Measurements from ENCODE around the gene CCDC144A. TPM values are rescaled to one million over a fixed set of nuclear protein-coding genes. Genes with fewer than 3 reads are reported as not detected.
"Not testable (repeated sequence)": the region's sequence is repeated elsewhere in the genome, so short reads cannot be mapped to it uniquely, and the experiment has no call there.

CCDC144A gene, protein sequence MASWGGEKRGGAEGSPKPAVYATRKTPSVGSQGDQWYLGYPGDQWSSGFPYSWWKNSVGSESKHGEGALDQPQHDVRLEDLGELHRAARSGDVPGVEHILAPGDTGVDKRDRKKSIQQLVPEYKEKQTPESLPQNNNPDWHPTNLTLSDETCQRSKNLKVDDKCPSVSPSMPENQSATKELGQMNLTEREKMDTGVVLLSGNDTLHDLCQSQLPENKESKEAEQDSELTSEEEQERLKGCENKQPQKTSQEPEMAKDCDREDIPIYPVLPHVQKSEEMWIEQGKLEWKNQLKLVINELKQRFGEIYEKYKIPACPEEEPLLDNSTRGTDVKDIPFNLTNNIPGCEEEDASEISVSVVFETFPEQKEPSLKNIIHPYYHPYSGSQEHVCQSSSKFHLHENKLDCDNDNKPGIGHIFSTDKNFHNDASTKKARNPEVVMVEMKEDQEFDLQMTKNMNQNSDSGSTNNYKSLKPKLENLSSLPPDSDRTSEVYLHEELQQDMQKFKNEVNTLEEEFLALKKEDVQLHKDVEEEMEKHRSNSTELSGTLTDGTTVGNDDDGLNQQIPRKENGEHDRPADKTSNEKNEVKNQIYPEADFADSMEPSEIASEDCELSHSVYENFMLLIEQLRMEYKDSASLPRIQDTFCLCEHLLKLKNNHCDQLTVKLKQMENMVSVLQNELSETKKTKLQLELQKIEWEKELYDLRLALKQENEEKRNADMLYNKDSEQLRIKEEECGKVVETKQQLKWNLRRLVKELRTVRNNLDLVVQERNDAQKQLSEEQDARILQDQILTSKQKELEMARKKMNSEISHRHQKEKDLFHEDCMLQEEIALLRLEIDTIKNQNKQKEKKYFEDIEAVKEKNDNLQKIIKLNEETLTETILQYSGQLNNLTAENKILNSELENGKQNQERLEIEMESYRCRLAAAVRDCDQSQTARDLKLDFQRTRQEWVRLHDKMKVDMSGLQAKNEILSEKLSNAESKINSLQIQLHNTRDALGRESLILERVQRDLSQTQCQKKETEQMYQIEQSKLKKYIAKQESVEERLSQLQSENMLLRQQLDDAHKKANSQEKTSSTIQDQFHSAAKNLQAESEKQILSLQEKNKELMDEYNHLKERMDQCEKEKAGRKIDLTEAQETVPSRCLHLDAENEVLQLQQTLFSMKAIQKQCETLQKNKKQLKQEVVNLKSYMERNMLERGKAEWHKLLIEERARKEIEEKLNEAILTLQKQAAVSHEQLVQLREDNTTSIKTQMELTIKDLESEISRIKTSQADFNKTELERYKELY (N-terminal part only)
- 10 to 100 TPM in 2 of 4 donors, 1 to 10 TPM in 2; 3.8 to 21.2 (median 7.2) TPM for total RNA-seq
- polyA plus RNA-seq, result 1 to 10 TPM in 1 of 3 donors, not detected in 2; 1.9 TPM

DNA sequence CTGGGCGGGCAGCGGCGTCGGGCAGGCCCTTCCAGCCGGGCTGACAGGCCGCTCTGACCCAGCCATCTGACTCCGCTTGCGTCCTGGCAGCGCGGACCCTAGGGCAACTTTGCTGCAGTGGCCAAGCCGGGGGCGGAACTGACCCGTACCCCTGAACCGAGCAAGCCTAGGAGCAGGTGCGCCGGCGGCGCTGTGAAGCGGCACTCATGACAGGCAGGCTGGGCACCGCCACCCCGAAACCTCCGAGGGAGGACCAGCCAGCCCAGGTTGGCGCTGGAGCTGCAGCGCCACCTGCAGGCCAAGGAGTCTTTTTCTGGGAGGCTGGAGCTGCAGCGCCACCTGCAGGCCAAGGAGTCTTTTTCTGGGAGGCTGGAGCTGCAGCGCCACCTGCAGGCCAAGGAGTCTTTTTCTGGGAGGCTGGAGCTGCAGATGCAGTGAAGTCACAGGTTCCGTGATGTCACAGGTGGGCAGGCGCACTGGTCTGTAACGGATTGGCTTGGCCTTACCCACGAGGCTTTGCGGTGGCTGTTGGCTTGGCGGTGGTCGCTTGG lies at the start of gene CCDC144A:
CCDC144A (plus strand) TSS at position 511 of the 551 bp plus-strand sequence. CDS start 160 bp downstream, outside the sequence.
- H3K4me1 ChIP-seq; intact Hi-C loops (cut with DNase I); DNase-seq; H3K27me3 ChIP-seq; H3K36me3 ChIP-seq; H3K9me3 ChIP-seq: not testable (repeated sequence)
- WGBS, 2 donors, result 72 to 77% methylated on average over 33 of the region's 33 CpGs
- peak in 1 of 4 donors; percentile 13 for TF ChIP-seq POLR2AphosphoS5 (IDR thresholded peaks at IDR 0.05)
- TF ChIP-seq, protein P1, sequence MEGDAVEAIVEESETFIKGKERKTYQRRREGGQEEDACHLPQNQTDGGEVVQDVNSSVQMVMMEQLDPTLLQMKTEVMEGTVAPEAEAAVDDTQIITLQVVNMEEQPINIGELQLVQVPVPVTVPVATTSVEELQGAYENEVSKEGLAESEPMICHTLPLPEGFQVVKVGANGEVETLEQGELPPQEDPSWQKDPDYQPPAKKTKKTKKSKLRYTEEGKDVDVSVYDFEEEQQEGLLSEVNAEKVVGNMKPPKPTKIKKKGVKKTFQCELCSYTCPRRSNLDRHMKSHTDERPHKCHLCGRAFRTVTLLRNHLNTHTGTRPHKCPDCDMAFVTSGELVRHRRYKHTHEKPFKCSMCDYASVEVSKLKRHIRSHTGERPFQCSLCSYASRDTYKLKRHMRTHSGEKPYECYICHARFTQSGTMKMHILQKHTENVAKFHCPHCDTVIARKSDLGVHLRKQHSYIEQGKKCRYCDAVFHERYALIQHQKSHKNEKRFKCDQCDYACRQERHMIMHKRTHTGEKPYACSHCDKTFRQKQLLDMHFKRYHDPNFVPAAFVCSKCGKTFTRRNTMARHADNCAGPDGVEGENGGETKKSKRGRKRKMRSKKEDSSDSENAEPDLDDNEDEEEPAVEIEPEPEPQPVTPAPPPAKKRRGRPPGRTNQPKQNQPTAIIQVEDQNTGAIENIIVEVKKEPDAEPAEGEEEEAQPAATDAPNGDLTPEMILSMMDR (IDR thresholded peaks at IDR 0.05), result peak in 3 of 4 experiments; percentile 17 to 80 (median 38)
- Histone ChIP-seq H3K4me3 (peak within 1 kb of the TSS in 2 of 4 donors; percentile 3 to 34), H3K27ac (peak within 1 kb of the TSS in 1 of 4 donors; percentile 31)

DNA sequence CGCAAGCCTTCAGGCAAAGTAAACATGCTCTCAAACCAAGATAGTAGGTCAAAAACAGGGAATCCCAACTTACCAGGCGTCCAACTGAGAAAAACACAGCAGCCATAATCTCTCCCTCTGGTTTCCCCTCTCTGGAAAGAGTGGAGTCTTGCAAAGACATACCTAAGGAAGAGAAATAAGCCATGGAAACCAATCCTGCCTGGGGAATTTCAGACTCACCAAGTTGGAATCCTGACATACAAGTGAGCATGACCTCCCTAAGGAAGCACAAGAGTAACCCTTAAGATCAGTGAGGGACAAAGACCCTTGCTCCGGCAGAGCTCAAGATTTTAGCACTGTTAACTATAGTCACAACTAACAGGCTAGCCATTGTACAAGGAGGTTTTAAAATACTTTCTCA lies 40.5 kb upstream of the CCDC144A start:
- intact Hi-C loops (cut with DNase I), result no loop called here
- H3K27me3 ChIP-seq, result no peaks in the 10 kb centered on the region
- H3K9me3 ChIP-seq, result no peaks in the 10 kb centered on the region
- peaks cover 0 to 20% (median 12%) of the 10 kb centered on the region in 4 donors for H3K4me1 ChIP-seq
- no peak overlapping the region for H3K4me3 ChIP-seq
- H3K27ac ChIP-seq, result no peak overlapping the region
- peaks cover 0 to 17% (median 0%) of the 10 kb centered on the region in 4 donors for H3K36me3 ChIP-seq
- WGBS, 2 donors, result 96 to 97% methylated on average over 3 of the region's 3 CpGs
- no peak for DNase-seq
- TF ChIP-seq POLR2AphosphoS5 (IDR thresholded peaks at IDR 0.05), result no peak
- TF ChIP-seq EP300 (IDR thresholded peaks at IDR 0.05), result no peak
- no peak for TF ChIP-seq POLR2A (IDR thresholded peaks at IDR 0.05)
- TF ChIP-seq, protein P1 (IDR thresholded peaks at IDR 0.05), result no peak

DNA sequence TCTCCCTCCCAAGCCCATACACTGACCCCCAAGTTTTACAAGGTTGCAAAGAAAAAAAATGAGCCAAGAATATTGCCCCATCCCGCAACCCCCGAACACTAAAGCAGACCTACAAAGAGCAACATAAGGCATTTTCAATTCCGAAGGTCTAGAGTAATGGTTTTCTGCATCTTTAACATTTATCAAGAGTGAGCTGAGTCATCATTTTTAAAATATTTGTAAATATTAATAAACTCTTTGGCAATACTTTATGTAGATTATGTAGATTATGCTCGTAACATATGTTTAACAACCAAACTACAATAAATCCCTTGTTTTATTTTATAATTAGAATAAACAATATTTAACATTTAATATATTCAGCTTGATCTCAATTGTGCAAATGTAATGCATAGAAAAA lies 37.8 kb upstream of the CCDC144A start:
- no peaks in the 10 kb centered on the region for H3K9me3 ChIP-seq
- DNase-seq, result no peak
- peaks cover 0 to 6% (median 0%) of the 10 kb centered on the region in 4 donors for H3K36me3 ChIP-seq
- H3K27me3 ChIP-seq, result no peaks in the 10 kb centered on the region
- peaks cover 0 to 20% (median 12%) of the 10 kb centered on the region in 4 donors for H3K4me1 ChIP-seq
- peak overlapping the region; percentile 89 to 93 (median 91) for H3K27ac ChIP-seq
- intact Hi-C loops (cut with DNase I), result loop anchor here (5.0 kb wide), 1 partner anchor 65 kb away; no protein-coding TSS in a partner anchor
- TF ChIP-seq POLR2A (IDR thresholded peaks at IDR 0.05), result no peak
- no peak for TF ChIP-seq EP300 (IDR thresholded peaks at IDR 0.05)
- TF ChIP-seq, protein P1 (IDR thresholded peaks at IDR 0.05), result no peak
- H3K4me3 ChIP-seq, result peak overlapping the region in 1 of 4 donors; percentile 79
- 87 to 91% methylated on average over 4 of the region's 4 CpGs for WGBS, 2 donors

DNA sequence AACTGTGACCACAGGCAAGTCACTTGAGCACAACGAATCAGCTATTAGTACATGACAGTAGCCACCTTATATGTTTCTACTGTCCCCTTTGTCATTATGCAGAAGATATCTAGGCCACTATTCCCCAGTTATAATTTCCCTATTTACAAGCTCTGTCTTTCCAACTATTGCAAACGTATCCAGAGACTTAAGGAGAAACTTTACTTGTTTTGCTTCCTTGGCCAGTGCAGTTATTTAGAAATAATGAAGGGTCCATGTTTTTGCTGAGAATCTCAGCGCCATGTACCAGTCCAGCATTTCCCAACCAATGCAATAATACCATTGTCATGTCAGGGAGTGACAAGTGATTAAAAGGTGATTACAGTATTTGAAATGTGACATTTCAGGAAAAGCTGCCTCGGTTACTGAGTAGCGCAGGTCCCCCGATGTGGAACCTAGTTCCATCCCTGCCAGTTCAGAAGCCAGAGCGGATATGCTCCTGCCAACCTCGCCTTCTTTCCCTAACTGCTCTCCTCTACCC lies 37.1 kb upstream of the CCDC144A start:
- no peak for TF ChIP-seq EP300 (IDR thresholded peaks at IDR 0.05)
- TF ChIP-seq POLR2A (IDR thresholded peaks at IDR 0.05), result no peak
- no peak for TF ChIP-seq POLR2AphosphoS5 (IDR thresholded peaks at IDR 0.05)
- TF ChIP-seq, protein P1 (IDR thresholded peaks at IDR 0.05), result no peak
- H3K4me3 ChIP-seq, result peak overlapping the region; percentile 48 to 79 (median 68)
- no peaks in the 10 kb centered on the region for H3K9me3 ChIP-seq
- no peaks in the 10 kb centered on the region for H3K27me3 ChIP-seq
- peaks cover 0 to 6% (median 0%) of the 10 kb centered on the region in 4 donors for H3K36me3 ChIP-seq
- 9 to 16% methylated on average over 8 of the region's 8 CpGs for WGBS, 2 donors
- H3K4me1 ChIP-seq, result peaks cover 0 to 20% (median 12%) of the 10 kb centered on the region in 4 donors
- no peak for DNase-seq
- peak overlapping the region; percentile 89 to 93 (median 91) for H3K27ac ChIP-seq
- intact Hi-C loops (cut with DNase I), result loop anchor here (5.0 kb wide), 1 partner anchor 66 kb away; no protein-coding TSS in a partner anchor

Data from sigmoid colon (tissue), 7 donors.